HG03159 (cell line): Measurements from ENCODE around the gene WIPF3.

Source experiments
- ATAC-seq: cut with Tn5 transposase; IDR thresholded peaks from one replicate; pipeline ENCODE4 v1.9.1; 2021; ENCODE audit warnings: mild to moderate bottlenecking, moderate library complexity; ENCODE audit not compliant: unreplicated experiment

Gene WIPF3, protein sequence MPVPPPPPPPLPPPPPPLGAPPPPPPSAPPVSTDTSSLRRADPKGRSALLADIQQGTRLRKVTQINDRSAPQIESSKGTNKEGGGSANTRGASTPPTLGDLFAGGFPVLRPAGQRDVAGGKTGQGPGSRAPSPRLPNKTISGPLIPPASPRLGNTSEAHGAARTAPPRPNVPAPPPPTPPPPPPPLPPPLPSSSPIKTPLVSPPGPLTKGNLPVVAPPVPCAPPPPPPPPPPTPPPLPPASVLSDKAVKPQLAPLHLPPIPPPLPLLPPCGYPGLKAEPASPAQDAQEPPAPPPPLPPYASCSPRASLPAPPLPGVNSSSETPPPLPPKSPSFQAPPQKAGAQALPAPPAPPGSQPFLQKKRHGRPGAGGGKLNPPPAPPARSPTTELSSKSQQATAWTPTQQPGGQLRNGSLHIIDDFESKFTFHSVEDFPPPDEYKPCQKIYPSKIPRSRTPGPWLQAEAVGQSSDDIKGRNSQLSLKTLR

DNA sequence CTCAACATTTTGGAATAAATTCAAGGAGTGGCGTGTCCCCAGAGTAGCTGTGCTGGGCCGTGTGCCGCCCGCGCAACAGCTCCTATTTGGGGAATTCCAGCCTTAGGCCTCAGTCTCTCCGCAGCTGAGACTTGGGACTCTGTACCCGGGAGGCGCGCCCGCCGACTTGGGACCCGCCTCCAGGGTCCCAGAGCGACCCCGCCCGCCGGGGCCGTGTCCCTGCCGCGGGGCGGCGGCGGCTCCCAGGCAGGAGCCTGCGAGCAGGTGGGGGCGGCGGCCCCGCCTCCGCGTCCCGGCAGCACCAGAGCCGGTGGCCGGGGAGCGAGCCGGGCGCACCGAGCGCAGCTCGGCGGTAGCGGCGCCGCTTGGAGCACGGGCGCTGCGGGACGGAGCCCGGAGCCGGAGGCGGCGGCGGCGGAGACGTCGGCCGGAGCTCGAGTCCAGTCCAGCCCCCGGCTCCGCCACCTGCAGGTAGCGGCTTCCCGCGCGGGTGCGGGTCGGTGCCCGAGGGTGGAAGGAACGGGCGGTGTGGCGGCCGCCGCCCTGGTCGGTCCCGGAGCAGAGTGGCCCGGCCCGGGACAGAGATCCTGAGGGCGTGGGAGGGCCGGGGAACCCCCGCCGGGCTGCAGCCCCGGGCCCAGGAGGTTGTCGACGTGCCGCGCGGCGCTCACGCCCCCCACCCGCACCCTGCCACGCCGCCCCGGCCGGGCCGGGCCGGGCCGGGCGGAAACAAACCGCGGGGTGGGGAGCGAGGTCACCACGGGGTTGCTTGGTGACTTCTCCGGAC lies at the start of gene WIPF3:
WIPF3 (plus strand) TSS at position 301 of the 787 bp plus-strand sequence. CDS start 28,217 bp downstream, outside the sequence.
- no peak for ATAC-seq

DNA sequence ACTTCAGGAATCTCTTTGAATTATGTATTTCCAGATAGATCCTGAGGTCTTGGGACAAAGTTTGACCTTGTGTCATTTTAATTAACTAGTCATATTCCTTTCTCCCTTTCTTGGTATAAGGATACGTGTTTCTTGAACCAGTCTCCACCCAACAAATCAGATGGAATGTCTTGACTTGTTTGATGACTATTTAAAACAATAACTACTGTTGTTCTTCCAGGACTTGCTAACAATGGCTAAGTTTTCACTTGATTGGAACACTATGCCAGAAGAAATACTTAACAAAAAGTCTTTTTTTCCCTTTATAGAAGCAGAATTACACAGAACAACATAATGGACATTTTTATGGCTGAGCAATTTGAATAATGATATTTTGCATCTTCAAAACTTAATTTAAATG lies 43.0 kb upstream of the WIPF3 start:
- ATAC-seq: no peak

DNA sequence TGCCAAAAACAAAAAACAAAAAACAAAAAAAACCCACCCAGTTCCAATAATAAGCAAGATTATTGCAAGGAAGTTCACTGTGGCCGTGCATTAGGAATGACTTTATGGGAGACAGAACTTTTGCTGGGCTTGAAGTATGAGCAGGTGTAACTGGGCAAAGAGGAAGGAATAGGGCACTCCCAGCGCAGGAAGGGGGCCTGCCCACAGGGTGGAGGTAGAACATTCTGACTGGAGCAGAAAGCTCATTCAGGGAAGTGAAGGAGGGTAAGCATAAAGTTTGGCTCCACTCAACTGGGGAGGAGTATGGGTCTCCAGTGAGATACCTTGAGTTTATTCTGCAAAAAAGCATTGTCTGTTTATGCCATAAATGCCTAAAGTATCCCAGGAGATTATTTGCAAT lies 42.1 kb upstream of the WIPF3 start:
- ATAC-seq: no peak

DNA sequence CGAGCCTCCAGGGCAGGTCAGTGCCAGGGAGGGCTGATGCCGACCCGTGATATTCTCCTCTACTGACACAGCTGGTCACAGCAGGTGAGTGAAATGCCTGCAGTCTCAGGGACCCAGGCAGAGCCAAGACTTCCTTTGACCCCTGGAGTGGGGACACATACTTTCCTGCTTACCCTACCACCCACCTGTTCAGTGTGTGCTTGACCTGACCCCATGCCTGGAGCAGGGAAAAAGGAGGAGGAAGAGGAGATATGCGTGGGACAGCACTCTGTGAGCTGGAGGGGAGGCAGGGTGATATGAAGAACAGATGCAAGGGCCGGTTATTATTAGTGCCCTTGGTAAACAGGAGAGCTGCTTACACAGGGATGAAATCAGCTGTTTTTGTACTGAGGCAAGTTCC lies 40.8 kb upstream of the WIPF3 start:
- no peak for ATAC-seq

DNA sequence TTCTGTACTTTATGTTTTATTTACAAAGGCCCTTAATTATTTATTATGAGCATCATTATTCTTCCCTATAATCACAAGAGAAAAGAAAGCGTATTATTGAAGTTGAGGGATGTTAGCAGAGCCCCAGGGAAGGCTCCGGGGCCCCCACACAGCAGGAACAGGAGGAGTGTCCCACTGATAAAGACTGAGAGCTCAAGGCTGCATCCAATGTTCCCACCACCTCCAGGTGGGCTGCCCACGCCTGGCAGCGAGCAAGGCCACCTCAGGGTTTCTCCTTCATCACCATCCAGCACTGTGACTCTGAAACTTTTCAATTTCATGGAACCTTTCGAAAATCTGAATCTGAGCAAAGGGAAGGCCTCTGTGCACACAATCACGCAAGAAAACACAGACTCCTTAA lies 35.9 kb upstream of the WIPF3 start:
- ATAC-seq: no peak

DNA sequence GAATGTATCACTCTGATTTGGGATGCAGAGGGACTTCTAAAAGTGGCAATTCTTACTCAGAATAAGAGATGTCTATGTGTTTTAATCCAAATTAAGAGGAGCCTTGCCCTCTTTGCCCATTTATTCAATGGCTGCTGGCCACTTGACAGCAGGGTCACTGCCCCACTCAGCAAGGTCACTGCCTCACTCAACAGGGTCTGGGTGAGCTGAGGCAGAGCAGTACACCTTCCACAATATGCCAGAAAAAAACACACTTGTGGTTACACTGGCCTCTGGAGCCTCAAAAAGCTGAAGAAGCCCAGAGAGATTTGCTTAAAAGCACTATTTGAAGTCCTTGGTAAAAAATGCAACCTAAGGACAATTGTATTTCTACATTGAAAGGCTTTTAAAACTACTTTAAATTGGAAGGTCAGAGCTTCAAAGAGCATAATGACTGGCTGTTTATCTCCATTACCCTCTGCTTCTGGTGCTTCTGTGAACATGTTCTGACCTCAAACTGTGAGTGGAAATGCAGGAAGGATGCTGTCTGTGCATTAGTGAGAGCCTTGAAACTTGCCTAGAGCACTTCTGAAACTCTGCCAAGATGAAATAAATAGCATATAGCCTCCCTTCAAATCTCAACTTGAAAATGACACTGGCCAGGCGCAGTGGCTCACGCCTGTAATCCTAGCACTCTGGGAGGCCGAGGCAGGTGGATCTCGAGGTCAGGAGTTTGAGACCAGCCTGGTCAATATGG lies 35.1 kb upstream of the WIPF3 start:
- ATAC-seq: no peak

DNA sequence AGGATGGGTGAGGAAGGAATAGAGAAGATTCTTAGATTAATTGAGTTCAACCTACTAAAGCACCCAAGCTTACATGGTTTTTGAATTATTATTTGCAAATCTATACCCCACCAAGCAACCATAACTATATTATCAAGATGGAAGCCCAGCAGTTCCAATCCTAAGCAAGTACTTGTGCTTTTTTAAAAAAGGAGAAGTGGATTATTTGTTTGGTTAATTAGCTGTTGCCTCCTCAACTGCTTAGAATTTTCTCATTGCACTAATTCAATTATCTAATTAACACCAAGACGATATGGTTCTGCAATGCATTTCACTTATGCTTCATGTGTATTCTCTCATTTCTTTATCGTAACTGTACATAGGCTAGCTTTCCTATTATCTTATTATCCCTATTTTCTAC lies 27.3 kb upstream of the WIPF3 start:
- ATAC-seq: no peak

DNA sequence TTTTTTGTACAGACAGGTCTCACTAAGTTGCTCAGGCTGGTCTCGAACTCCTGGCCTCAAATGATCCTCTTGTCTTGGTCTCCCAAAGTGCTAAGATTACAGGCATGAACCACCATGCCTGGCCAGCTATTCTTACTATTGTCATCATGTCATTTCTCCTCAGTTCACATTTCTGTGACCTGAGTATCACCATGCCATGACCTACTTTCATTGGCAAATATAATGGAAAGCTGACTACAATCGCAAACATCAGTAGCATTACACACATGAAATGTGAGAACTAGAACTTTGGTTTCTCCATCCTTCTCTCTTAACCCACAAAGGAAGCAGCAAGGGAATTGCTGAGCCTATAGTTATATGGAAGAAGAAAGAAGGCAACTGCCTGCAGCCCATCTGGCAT lies 26.0 kb upstream of the WIPF3 start:
- ATAC-seq: no peak

DNA sequence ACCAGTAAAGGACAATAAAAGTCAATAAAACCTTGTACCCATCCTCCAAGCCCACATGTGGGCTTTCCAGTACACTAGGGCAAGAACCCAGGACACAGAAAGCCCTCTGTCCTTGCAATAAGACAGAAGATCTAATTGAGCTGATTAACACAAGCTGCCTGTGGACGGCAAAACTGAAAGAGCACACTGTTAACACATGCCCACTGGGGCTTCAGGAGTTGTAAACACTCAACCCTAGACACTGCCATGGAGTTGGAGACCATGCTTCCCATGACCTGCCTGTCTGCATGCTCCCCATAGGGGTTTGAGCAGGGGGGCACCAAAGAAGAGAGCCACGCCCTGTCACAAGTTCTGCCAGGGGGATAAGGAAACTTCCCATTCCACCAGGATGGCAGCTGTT lies 22.6 kb upstream of the WIPF3 start:
- no peak for ATAC-seq

DNA sequence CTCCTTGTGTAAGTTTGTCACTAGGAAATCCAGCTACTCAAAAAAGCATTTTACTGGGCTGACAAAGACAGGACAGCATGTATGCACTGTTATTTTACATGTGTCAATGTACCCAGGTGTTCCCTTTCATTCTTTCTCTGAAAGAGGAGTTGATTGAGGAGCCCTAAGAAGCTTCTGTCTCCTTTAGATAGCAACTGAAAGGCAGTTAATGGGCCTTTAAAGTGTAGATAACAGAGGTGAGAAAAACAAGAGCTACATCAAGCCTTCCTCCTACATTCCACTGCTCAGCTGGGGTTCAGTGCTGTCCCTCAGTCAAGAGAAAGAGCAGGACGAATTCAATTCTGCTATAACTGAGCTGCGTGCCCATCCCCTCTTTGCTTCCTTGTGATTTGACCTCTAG lies 12.8 kb upstream of the WIPF3 start:
- ATAC-seq: no peak

DNA sequence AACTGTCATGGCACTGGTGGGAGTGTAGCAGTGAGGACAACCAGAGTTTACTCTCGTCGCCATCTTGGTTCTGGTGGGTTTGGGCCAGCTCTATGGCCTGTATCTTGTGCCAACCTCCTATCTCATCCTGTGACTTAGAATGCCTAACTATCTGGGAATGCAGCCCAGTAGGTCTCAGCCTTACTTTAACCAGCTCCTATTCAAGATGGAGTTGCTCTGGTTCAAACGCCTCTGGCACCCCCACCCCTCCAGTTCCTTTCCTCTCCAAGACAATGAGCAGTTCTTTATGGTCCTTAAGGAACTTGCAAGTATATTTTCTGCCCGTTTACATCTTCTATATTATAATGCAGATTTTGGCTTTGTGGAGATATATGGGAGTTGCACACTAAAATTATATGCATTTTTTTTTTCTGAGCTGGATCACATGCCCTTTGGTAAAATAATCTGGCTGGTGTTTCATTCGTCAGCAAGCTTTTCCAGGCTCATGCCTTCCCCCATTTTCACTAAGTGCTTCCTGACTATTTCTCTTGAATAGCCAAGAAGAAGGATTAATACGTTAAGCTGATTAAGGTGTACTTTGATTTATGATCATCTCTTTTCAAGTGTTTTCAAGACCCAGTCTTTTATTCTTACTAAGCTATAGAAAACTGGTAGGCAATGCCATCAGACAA lies 11.2 kb upstream of the WIPF3 start:
- ATAC-seq: no peak

DNA sequence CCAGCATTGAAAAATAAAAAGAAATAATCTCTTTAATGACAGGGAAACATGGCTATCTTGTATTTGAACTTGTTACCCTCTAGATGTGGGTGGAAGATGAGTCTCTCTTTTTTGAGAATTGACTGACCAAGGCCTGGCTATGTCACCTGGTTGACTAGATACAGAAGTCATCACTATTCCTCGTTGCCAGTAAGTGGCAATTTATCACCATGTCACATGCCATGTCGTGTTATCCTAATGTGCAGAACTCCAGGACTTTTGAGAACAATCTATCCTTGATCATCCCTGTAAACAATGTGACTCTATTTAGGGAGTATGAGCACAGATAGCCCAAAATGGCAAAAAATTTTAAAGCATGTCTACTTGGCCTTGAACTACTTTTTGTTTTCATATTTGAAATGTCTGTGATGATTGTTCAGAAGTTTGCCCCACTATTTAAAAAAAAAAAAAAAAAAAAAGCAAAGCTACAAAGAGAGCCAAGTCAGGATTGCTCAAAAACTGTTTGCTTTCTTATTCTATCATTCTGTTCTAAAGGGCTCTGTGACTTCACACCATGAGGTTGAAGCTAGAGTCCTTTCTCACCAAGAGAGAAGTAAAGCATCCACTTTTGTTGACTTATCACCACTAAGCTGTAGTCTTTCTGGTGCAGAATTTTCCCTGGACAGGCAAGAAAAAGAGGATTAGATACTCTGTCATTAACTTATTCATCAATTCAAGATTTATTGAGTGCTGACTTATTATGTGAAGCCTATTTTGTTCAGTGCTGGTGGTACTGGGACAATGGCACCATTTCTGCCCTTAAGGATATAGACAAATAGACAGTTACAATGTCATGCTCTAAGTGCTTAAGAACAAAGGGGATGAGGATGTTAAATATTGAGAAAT lies 10.4 kb upstream of the WIPF3 start:
- no peak for ATAC-seq

DNA sequence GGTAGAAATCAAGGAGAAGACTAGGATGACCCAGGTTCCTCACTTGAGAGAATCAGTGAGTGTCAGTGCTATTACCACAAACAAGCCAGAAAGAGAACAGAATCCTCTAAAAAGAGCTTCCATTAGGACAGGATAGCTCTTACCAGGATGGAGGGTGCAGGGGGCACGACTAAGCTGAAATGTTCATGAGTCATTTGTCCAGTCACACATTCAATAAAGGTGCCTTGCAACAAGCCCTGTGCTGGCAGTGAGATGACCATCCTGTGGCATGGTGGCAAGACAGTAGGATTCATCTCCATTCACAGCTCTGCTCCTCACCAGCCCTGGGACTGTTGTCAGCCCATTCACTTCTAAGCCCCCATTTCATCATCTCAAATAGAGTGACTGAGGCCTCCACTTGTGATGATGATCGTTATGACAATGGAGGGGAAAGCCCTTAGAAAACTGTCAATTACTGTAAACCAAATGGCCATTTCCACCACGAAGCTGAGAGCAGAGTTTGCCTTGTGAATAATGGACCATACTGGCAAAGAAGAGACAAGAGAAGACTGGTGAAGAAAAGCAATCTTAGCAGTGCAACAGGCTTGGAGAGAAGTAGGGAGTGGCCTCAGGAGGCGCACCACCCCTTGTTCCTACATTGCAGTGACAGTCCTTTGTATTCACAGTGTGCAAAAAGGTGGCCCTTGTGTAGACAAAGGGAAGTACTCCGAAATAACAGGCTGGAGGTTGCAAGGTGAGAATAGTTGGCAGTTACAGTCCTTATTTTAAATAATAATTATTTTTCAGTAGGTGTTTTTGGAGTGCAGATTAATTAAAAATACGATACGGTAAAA lies 9.0 kb upstream of the WIPF3 start:
- no peak for ATAC-seq

DNA sequence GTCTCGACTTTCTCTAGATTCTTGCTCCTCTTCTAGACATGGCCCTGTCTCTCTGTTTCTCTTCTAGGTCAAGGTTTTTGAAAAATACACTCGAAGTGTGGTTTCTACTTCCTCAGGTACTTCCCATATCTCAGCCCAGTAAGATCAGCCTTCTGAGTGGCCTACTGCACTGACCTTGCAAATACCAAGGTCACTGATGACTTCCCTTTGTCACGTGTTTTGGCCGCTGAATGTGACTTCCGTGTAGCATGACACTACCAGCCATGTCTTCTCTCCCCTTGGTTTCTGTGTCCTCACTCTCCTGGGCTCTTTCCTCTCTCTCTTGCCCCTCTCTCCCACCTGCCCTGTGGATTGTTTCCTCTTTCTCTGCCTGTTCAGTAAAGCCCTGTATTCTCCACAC lies 7.9 kb upstream of the WIPF3 start:
- ATAC-seq: no peak

DNA sequence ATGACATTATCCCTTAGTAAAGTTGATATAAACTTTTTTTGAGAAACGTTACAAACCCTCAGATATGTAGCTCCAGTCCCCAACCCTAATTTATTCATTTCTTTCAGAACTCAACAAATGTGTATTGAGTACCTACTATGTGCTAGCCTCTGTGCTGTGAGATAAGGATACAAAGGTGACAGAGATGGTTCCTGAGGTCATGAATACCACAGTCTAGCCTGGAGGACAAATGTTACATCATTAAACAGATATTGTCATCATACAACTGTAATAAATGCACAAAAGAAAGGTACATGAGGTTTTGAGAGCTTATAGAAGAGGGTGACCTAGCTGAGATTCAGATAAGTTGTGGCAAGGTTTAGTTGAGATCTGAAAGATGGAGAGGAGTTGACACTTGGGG lies 4.4 kb upstream of the WIPF3 start:
- no peak for ATAC-seq

DNA sequence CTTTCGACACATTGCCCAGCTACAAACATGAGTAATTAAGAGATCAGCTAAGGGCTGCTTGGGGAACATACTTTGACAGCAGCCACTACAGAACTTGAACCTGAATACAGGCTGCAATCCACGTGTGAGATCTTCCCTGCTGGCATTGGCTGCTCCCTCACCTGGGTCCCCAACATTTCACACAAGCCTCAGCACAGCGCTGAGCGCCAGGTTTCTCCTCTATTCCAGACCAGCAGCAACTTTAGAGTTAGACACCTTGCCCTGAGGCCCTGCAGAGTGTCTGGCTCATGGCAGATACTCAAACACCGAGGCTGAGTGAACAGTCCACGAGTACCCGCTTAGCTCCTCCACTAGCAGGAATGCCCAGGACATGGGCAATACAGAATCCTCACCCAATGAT lies 1.3 kb upstream of the WIPF3 start:
- ATAC-seq: no peak

DNA sequence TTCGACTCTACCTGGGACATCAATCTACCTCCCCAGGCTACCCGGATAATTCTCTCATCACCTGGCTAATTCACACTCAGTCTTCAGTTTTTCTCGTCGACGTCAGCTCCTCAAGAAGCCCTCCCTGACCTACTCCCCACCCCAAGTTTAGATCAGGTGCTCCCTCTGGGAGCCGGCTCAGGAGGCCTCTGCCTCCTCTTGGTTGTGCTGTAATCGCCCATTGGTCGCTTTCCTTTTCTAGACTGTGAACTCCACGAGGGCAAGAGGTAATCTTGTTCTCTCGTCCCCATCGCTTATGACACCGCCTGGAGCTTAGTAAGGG lies 461 bp upstream of the WIPF3 start:
- no peak for ATAC-seq

DNA sequence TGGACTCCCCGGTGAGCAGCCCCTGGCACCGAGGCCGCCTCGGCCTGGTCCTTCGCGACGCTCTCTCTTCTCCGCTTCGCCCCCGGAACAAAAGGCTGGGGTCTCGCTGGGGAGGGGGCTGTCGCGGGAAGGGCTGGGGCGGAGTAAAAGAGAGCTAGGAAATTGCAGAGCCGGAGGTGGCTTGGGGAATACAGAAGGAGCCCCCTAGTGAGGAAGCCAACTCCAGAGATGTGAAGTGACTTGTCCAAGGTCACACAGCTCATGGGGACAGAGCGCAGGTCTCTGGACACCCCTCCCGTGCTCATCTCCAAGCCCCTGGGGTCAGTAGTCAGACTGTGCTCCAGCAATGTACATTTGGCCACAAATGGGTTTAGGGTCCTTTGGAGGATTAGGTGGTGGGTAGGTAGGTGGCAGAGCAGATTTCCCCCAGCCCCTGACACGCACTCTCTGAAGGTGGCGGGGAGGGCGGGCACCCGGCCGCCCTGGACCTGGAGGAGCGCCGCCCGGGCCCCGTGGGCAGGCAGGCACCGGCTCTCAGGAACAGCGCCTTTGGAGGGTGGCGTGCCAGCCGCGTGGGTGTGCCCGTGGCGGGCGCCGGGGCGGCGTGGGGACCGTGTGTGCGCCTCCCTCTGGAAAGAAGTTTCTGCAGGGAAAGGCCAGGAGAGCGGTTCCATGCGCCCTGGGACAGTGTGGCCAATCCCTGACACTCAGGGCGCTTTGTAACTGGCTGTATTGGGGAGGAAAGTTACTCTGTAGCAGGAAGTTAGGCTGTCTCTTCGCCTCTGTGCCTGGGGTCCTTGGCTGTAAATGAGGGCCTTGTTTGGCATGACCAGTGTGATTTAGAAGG lies 910 bp downstream of the WIPF3 start:
- ATAC-seq: no peak
